Vagina (tissue), 2 donors: Measurements from ENCODE around the gene RAPGEF6.

ENCODE experiments used
- CTCF ChIP-seq, 3 experiments: fragments of 450-650 bp in 2 of 3; fragments of 200-600 bp in 1 of 3; sonication (generic) in 1 of 3; IDR thresholded peaks; one replicate each; pipeline ENCODE4 v1.5.1; 2017 to 2019; ENCODE audit warnings: antibody characterized with exemption in 3 of 3, mild to moderate bottlenecking in 2 of 3, moderate library complexity in 2 of 3
- POLR2AphosphoS5 ChIP-seq, 2 donors: sonication (generic); formaldehyde crosslinking; IDR thresholded peaks; one replicate each; pipeline ENCODE4 v1.9.0; 2017; ENCODE audit warnings: antibody characterized with exemption in 2 of 2, mild to moderate bottlenecking in 2 of 2, low read depth in 1 of 2; ENCODE audit not compliant: insufficient read depth in 1 of 2

GRCh38 chr5:131644822-131645221, 9.8 kb upstream of the RAPGEF6 start:
- TF ChIP-seq CTCF (IDR thresholded peaks at IDR 0.05) (no peak), POLR2AphosphoS5 (IDR thresholded peaks at IDR 0.05; ENCODE audit: insufficient read depth in 1 of 2, low read depth in 1 of 2) (no peak)
